HEK293 (cell line): ENCODE data around the gene IL11RA.
A peak's percentile ranks its signal among the peaks of the same experiment; 100 is the strongest.

Source experiments
- CTCF ChIA-PET: fragments of 350-600 bp; formaldehyde crosslinking; extraction: SDS; loops from one replicate; lab custom pipeline; 2021; ENCODE audit warnings: antibody characterized with exemption; lab: Yijun Ruan, JAX
- POLR2A ChIA-PET: fragments of 300-600 bp; formaldehyde crosslinking; extraction: SDS; loops from one replicate; lab custom pipeline; 2020; ENCODE audit warnings: antibody characterized with exemption, inconsistent platforms; lab: Yijun Ruan, JAX
- H3K27ac ChIP-seq: fragments of 200-500 bp; sonication (Bioruptor generic); 2 replicates; pipeline ENCODE4 v1.5.1; 2014; ENCODE audit warnings: low read depth, low read length, control low read depth, inconsistent platforms; ENCODE audit errors: extremely low read depth
- H3K36me3 ChIP-seq, 2 experiments: fragments of 200-500 bp in 1 of 2; sonication (Bioruptor generic) in 1 of 2; 1 replicate in 1 of 2; 2 replicates in 1 of 2; pipeline ENCODE4 v1.5.1; 2014 to 2017; ENCODE audit warnings: inconsistent platforms in 2 of 2, low read length in 2 of 2; ENCODE audit not compliant: control insufficient read depth in 2 of 2, insufficient read depth in 1 of 2
- H3K4me1 ChIP-seq: fragments of 200-500 bp; sonication (Bioruptor generic); 2 replicates; pipeline ENCODE4 v1.5.1; 2014; ENCODE audit warnings: mild to moderate bottlenecking, low read length, inconsistent platforms; ENCODE audit not compliant: control insufficient read depth, insufficient read depth
- H3K4me3 ChIP-seq: 2 replicates; pipeline ENCODE4 v1.5.1; 2011; ENCODE audit warnings: low read depth, mild to moderate bottlenecking, control low read depth, low read length, moderate library complexity
- H3K9me3 ChIP-seq: fragments of 200-500 bp; sonication (Bioruptor generic); 2 replicates; pipeline ENCODE4 v1.5.1; 2014; ENCODE audit warnings: low read depth, low read length, inconsistent platforms; ENCODE audit not compliant: control insufficient read depth, insufficient read depth
- EGR2 ChIP-seq: fragments of 450-650 bp; formaldehyde crosslinking; IDR thresholded peaks from 2 replicates; pipeline ENCODE4 v1.5.1; 2016; ENCODE audit warnings: low read depth, missing biosample characterization, missing genetic modification characterization
- KLF9 ChIP-seq: fragments of 450-650 bp; formaldehyde crosslinking; IDR thresholded peaks from 2 replicates; pipeline ENCODE4 v1.5.1; 2016; ENCODE audit warnings: missing biosample characterization, missing genetic modification characterization, low read depth
- SCRT1 ChIP-seq: fragments of 450-650 bp; formaldehyde crosslinking; IDR thresholded peaks from 2 replicates; pipeline ENCODE4 v1.5.1; 2016; ENCODE audit warnings: missing biosample characterization, missing genetic modification characterization, borderline replicate concordance
- SCRT2 ChIP-seq: fragments of 450-650 bp; formaldehyde crosslinking; IDR thresholded peaks from 2 replicates; pipeline ENCODE4 v1.5.1; 2016; ENCODE audit warnings: missing biosample characterization, missing genetic modification characterization
- ZBTB7A ChIP-seq: fragments of 450-650 bp; formaldehyde crosslinking; IDR thresholded peaks from 2 replicates; pipeline ENCODE4 v1.5.1; 2016; ENCODE audit warnings: low read depth, missing biosample characterization, missing genetic modification characterization
- ZEB2 ChIP-seq: fragments of 450-650 bp; formaldehyde crosslinking; IDR thresholded peaks from 2 replicates; pipeline ENCODE4 v1.5.1; 2016; ENCODE audit warnings: missing biosample characterization, missing genetic modification characterization
- ZFHX2 ChIP-seq: fragments of 450-650 bp; formaldehyde crosslinking; conservative IDR thresholded peaks from 2 replicates; pipeline ENCODE4 v1.5.1; 2016; ENCODE audit warnings: missing biosample characterization, missing genetic modification characterization
- ZNF133 ChIP-seq: fragments of 450-650 bp; formaldehyde crosslinking; IDR thresholded peaks from 2 replicates; pipeline ENCODE4 v1.5.1; 2016; ENCODE audit warnings: missing biosample characterization, missing genetic modification characterization
- ZNF221 ChIP-seq: fragments of 450-650 bp; formaldehyde crosslinking; IDR thresholded peaks from 2 replicates; pipeline ENCODE4 v1.5.1; 2017; ENCODE audit warnings: missing biosample characterization, missing genetic modification characterization, borderline replicate concordance
- ZNF292 ChIP-seq: fragments of 450-650 bp; formaldehyde crosslinking; IDR thresholded peaks from 2 replicates; pipeline ENCODE4 v1.5.1; 2016; ENCODE audit warnings: low read depth, missing biosample characterization, missing genetic modification characterization, borderline replicate concordance
- ZNF341 ChIP-seq: fragments of 450-650 bp; formaldehyde crosslinking; IDR thresholded peaks from 2 replicates; pipeline ENCODE4; 2016; ENCODE audit warnings: low read depth, missing biosample characterization, missing genetic modification characterization
- ZNF354C ChIP-seq: fragments of 450-650 bp; formaldehyde crosslinking; IDR thresholded peaks from 2 replicates; pipeline ENCODE4 v1.5.1; 2016; ENCODE audit warnings: missing biosample characterization, missing genetic modification characterization, low read depth, borderline replicate concordance
- ZNF394 ChIP-seq: fragments of 450-650 bp; formaldehyde crosslinking; IDR thresholded peaks from 2 replicates; pipeline ENCODE4 v1.5.1; 2016; ENCODE audit warnings: missing biosample characterization, missing genetic modification characterization, mild to moderate bottlenecking, moderate library complexity, borderline replicate concordance
- ZNF433 ChIP-seq: fragments of 450-650 bp; formaldehyde crosslinking; IDR thresholded peaks from 2 replicates; pipeline ENCODE4 v1.5.1; 2016; ENCODE audit warnings: missing biosample characterization, missing genetic modification characterization, low read depth
- ZNF473 ChIP-seq: fragments of 450-650 bp; formaldehyde crosslinking; IDR thresholded peaks from 2 replicates; pipeline ENCODE4 v1.5.1; 2017; ENCODE audit warnings: missing biosample characterization, missing genetic modification characterization
- ZNF571 ChIP-seq: fragments of 450-650 bp; formaldehyde crosslinking; IDR thresholded peaks from 2 replicates; pipeline ENCODE4 v1.5.0; 2017; ENCODE audit warnings: missing biosample characterization, missing genetic modification characterization
- ZNF654 ChIP-seq: fragments of 450-650 bp; formaldehyde crosslinking; IDR thresholded peaks from 2 replicates; pipeline ENCODE4 v1.5.1; 2016; ENCODE audit warnings: low read depth, missing biosample characterization, missing genetic modification characterization
- ZNF701 ChIP-seq: fragments of 450-650 bp; formaldehyde crosslinking; IDR thresholded peaks from 2 replicates; pipeline ENCODE4 v1.5.1; 2016; ENCODE audit warnings: missing biosample characterization, missing genetic modification characterization
- ZNF76 ChIP-seq: fragments of 450-650 bp; formaldehyde crosslinking; IDR thresholded peaks from 2 replicates; pipeline ENCODE4; 2016; ENCODE audit warnings: low read depth, missing biosample characterization, missing genetic modification characterization, borderline replicate concordance
- ZNF776 ChIP-seq: fragments of 450-650 bp; formaldehyde crosslinking; IDR thresholded peaks from 2 replicates; pipeline ENCODE4 v1.5.0; 2017; ENCODE audit warnings: missing biosample characterization, missing genetic modification characterization, borderline replicate concordance

The IL11RA gene

GRCh38 chr9:34655394-34655793 is 3.4 kb downstream of the IL11RA start:
- H3K9me3 ChIP-seq = no peaks in the 10 kb centered on the region
- no peak overlapping the region for H3K27ac ChIP-seq
- CTCF ChIA-PET = no interaction called here
- H3K4me3 ChIP-seq = no peak overlapping the region
- POLR2A ChIA-PET = interaction anchor here (1.6 to 1.9 kb wide), 2 partner anchors 9 to 18 kb away, joined by 4 to 6 read pairs; partner anchors contain the start of genes GALT and SIGMAR1
- peaks cover 0 to 15% of the 10 kb centered on the region in 2 experiments; a peak in 1 of 3 replicates for H3K36me3 ChIP-seq
- peaks cover 6% of the 10 kb centered on the region for H3K4me1 ChIP-seq
- TF ChIP-seq ZNF341 (tag by site-specific recombination) (peak; percentile 56), ZNF433 (tag by site-specific recombination) (no peak)

- Histone ChIP-seq H3K27ac (no peak overlapping the region), H3K9me3 (no peaks in the 10 kb centered on the region), H3K4me1 (peaks cover 6% of the 10 kb centered on the region), H3K36me3 (peaks cover 0 to 13% of the 10 kb centered on the region in 2 experiments; a peak in 1 of 3 replicates), H3K4me3 (no peak overlapping the region)
- TF ChIP-seq EGR2 (tag by site-specific recombination) (peak; percentile 68), ZFHX2 (tag by site-specific recombination) (peak; percentile 49), ZNF292 (tag by site-specific recombination) (no peak)
- POLR2A ChIA-PET = interaction anchor here (0.7 to 2.0 kb wide), 3 partner anchors 10 to 78 kb away, joined by 4 to 7 read pairs (median 6); partner anchors contain the start of genes GALT and SIGMAR1
- CTCF ChIA-PET = no interaction called here
Measured at GRCh38 chr9:34656992-34657391, 5.0 kb downstream of the IL11RA start.

DNA sequence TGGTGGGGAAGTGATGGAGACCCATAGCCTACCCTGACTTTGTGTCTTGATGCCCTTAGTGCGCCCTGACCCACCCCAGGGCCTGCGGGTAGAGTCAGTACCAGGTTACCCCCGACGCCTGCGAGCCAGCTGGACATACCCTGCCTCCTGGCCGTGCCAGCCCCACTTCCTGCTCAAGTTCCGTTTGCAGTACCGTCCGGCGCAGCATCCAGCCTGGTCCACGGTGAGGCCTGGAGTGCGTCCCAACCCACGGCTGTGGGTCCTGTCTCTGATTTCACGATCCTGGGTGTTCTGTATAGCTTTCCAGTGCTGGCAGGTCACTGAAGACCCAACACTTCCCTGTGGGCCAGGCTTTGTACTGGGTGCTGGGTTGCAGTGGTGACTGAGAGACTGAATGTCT is 6.5 kb downstream of the IL11RA start:
- TF ChIP-seq ZNF701 (tag by site-specific recombination) (no peak), ZNF776 (tag by site-specific recombination) (no peak), SCRT1 (tag by site-specific recombination) (no peak), ZNF394 (tag by site-specific recombination) (no peak), ZEB2 (tag by site-specific recombination) (no peak), ZNF76 (no peak), KLF9 (tag by site-specific recombination) (no peak), ZNF292 (tag by site-specific recombination) (no peak), ZNF473 (tag by site-specific recombination) (no peak), ZBTB7A (no peak), ZNF354C (tag by site-specific recombination) (no peak), ZNF221 (tag by site-specific recombination) (no peak), ZNF133 (no peak), ZNF654 (no peak), SCRT2 (tag by site-specific recombination) (no peak), ZNF571 (tag by site-specific recombination) (no peak)
- H3K9me3 ChIP-seq = no peaks in the 10 kb centered on the region
- no peak overlapping the region for H3K27ac ChIP-seq
- 0 out of 2 replicates have a peak, but pooled peaks cover under 1% of the 10 kb centered on the region for H3K4me1 ChIP-seq
- peaks cover 0 to 13% of the 10 kb centered on the region in 2 experiments; a peak in 1 of 3 replicates for H3K36me3 ChIP-seq
- POLR2A ChIA-PET = no interaction called here
- H3K4me3 ChIP-seq = no peak overlapping the region
- CTCF ChIA-PET = interaction anchor here (1.2 to 1.3 kb wide), 2 partner anchors 12 to 44 kb away, joined by 3 to 5 read pairs; no protein-coding TSS in a partner anchor
